Measurements from ENCODE around the gene BTBD6. TPM values are rescaled to one million over a fixed set of nuclear protein-coding genes. Genes with fewer than 3 reads are reported as not detected.

BTBD6 gene
- total and polyA plus RNA-seq, 2 of the 8 experiments (the other 6 are each of a cell fraction or from before 2014, with no cell fraction given) = 10.1 to 10.2 TPM

DNA sequence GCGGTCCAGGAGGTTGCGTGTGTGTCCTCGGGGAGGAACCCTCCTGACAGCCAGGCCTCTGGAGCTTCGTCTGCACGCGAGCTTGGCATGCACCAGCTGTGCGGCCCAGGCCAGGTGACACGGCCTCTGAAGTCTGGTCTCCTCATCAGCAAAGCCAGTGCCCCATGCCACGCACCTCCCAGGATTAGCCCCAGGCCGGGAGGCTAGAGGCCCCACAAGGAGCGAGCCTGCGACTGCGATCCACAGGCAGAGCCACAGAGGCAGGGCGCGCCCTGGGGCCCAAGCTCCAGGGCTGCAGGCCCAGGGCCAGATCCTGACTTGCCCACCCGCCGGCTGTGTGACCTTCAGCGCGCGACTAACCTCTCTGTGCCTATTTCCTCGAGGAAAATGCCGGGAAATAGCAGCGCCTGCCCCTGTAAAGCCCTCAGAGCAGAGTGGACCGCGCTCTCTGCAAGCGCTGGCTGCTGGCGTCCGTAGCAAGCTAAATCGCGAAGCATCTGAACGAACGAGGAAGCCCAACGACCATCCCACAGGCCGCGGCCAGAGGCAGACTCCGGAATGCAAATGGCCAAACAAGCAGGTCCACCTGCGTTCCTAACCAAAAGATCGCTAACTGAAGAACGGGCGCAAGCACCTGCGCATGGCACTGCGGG is 492 bp upstream of the BTBD6 start:
- Histone ChIP-seq H4K8ac (ENCODE audit: extremely low read depth, insufficient read depth, low read length) (peak overlapping the region; percentile 91), H3K9me3 (ENCODE audit: insufficient read depth in 2 of 2, low read depth in 1 of 2, low read length in 1 of 2) (no peaks in the 10 kb centered on the region), H3K23ac (ENCODE audit: insufficient read length) (no peak overlapping the region), H2BK15ac (ENCODE audit: low read length) (no peak overlapping the region), H3K9ac (replicated peaks in 1 of 4; ENCODE audit: extremely low read depth in 1 of 4, low read depth in 3 of 4, low read length in 3 of 4) (peak overlapping the region in 2 of 4 experiments; percentile 3 to 20; a peak in 4 of 7 replicates), H2BK12ac (ENCODE audit: low read depth, low read length) (no peak overlapping the region), H3K56ac (replicated peaks; ENCODE audit: insufficient read length, low read depth, low read length) (no peak overlapping the region), H3K18ac (ENCODE audit: extremely low read depth, low read length) (peak overlapping the region; percentile 48; the same call in 1 of the 2 replicates), H3K23me2 (ENCODE audit: low read depth, low read length) (peaks cover 10% of the 10 kb centered on the region; the same call in 1 of the 2 replicates), H3K14ac (ENCODE audit: insufficient read length) (no peak overlapping the region), H2BK120ac (replicated peaks; ENCODE audit: low read depth, low read length) (no peak overlapping the region), H3K4ac (replicated peaks; ENCODE audit: insufficient read length, low read depth, low read length) (no peak overlapping the region), H3K27me3 (replicated peaks in 1 of 4; ENCODE audit: control insufficient read depth in 3 of 4, extremely low read depth in 1 of 4, insufficient read depth in 3 of 4, low read length in 3 of 4) (peaks cover 0 to 7% (median 3%) of the 10 kb centered on the region in 4 experiments; a peak in 3 of 7 replicates), H3K79me1 (ENCODE audit: low read depth, low read length) (no peaks in the 10 kb centered on the region), H4K20me1 (replicated peaks in 1 of 2; ENCODE audit: control insufficient read depth in 1 of 2, insufficient read depth in 2 of 2, low read length in 2 of 2) (peaks cover 0 to 9% of the 10 kb centered on the region in 2 experiments), H2BK5ac (ENCODE audit: low read depth, low read length) (no peak overlapping the region), H3K36me3 (ENCODE audit: control insufficient read depth in 2 of 4, insufficient read depth in 4 of 4, low read length in 3 of 4) (no peaks in the 10 kb centered on the region; a peak in 3 of 8 replicates), H2AK5ac (ENCODE audit: low read depth, low read length) (peak overlapping the region; percentile 65; the same call in 1 of the 2 replicates), H3K4me2 (ENCODE audit: insufficient read depth in 1 of 2, low read depth in 2 of 2, low read length in 2 of 2) (peak overlapping the region; percentile 69 to 93), H3K27ac (ENCODE audit: low read depth, low read length) (peak overlapping the region; percentile 3; the same call in 1 of the 2 replicates), H3K4me3 (ENCODE audit: extremely low read depth in 1 of 4, insufficient read depth in 2 of 4, low read depth in 3 of 4, low read length in 4 of 4) (peak overlapping the region; percentile 37 to 66 (median 41)), H2BK20ac (ENCODE audit: low read length) (no peak overlapping the region), H4K5ac (ENCODE audit: insufficient read length, low read depth, low read length) (no peak overlapping the region), H3K4me1 (replicated peaks in 1 of 4; ENCODE audit: control insufficient read depth in 3 of 4, insufficient read depth in 4 of 4, low read length in 3 of 4) (peaks cover 0 to 6% (median 2%) of the 10 kb centered on the region in 4 experiments; a peak in 3 of 7 replicates), H4K91ac (replicated peaks; ENCODE audit: insufficient read length, low read length) (no peak overlapping the region), H2AFZ (ENCODE audit: low read length) (no peak overlapping the region), H3K79me2 (ENCODE audit: control insufficient read depth in 1 of 2, insufficient read depth in 2 of 2, low read length in 2 of 2) (peaks cover 0 to 3% of the 10 kb centered on the region in 2 experiments; a peak in 1 of 4 replicates)
- ChIA-PET POLR2A (ENCODE audit: partially characterized antibody) (interaction anchor here (0.6 to 1.5 kb wide), 2 partner anchors 49 to 53 kb away, joined by 3 read pairs; no protein-coding TSS in a partner anchor), CTCF (ENCODE audit: partially characterized antibody) (interaction anchor here (0.7 to 3.5 kb wide), 11 partner anchors 13 to 224 kb away, joined by 3 to 12 read pairs (median 4); partner anchors contain the start of gene NUDT14)
- DNase-seq (ENCODE audit: low read depth in 1 of 2, low spot score in 2 of 2) (no peak), FAIRE-seq (no peak)
- WGBS, 2 experiments (ENCODE audit: extremely low coverage in 1 of 2, insufficient coverage in 1 of 2, insufficient read length in 1 of 2, insufficient replicate concordance in 2 of 2, low coverage in 1 of 2, low lambda C conversion rate in 2 of 2, missing lambda C conversion rate in 1 of 2) = 50% methylated on average over 42 of the region's 42 CpGs; no CpG with 5 or more reads in 1 of the 2 experiments
- TF ChIP-seq KDM1A (IDR thresholded peaks at IDR 0.05; ENCODE audit: borderline replicate concordance, low read length) = peak; percentile 98
- no peak for TF ChIP-seq CHD1 (IDR thresholded peaks at IDR 0.05; ENCODE audit: low read depth, low read length)
- TF ChIP-seq HDAC2 (IDR thresholded peaks at IDR 0.05; ENCODE audit: borderline replicate concordance in 1 of 2, low read depth in 2 of 2, low read length in 2 of 2) = peak in 1 of 2 experiments; percentile 43; a peak in 1 of 4 replicates
- TF ChIP-seq PHF8 (conservative IDR thresholded peaks at IDR 0.05; ENCODE audit: low read depth, low read length) = 0 out of 2 replicates have a peak, but pooled peaks have one; percentile 14
- no peak for TF ChIP-seq GABPA (IDR thresholded peaks at IDR 0.05; ENCODE audit: borderline replicate concordance, insufficient read depth, low read length)
- TF ChIP-seq TCF12 (IDR thresholded peaks at IDR 0.05; ENCODE audit: low read depth, low read length) = no peak
- no peak for TF ChIP-seq SIRT6 (IDR thresholded peaks at IDR 0.05; ENCODE audit: low read length)
- no peak for TF ChIP-seq EGR1 (IDR thresholded peaks at IDR 0.05; ENCODE audit: borderline replicate concordance, low read depth, low read length)
- TF ChIP-seq E2F6 (IDR thresholded peaks at IDR 0.05) = peak; percentile 14; the same call in 1 of the 2 replicates
- no peak for TF ChIP-seq NANOG (IDR thresholded peaks at IDR 0.05; ENCODE audit: insufficient read depth, low read depth, low read length, poor library complexity, severe bottlenecking)

Data from H1 (cell line).